Neutrophil (primary cell): ENCODE data around the gene NOL9.
"Not testable (repeated sequence)": the region's sequence is repeated elsewhere in the genome, so short reads cannot be mapped to it uniquely, and the experiment has no call there.

Experiments
- H3K27ac ChIP-seq: fragments of 200-600 bp; sonication (generic); 2 replicates; pipeline ENCODE4 v1.5.1; 2016; ENCODE audit warnings: mild to moderate bottlenecking, moderate library complexity
- H3K27me3 ChIP-seq: fragments of 200-600 bp; sonication (generic); 2 replicates; pipeline ENCODE4 v1.6.0; 2016; ENCODE audit warnings: mild to moderate bottlenecking
- H3K36me3 ChIP-seq: fragments of 200-600 bp; sonication (generic); 2 replicates; pipeline ENCODE4 v1.5.1; 2017
- H3K4me1 ChIP-seq, 2 experiments: fragments of 200-600 bp in 1 of 2; sonication (generic) in 1 of 2; 1 replicate in 1 of 2; 2 replicates in 1 of 2; pipeline versions ENCODE4 v1.5.1 to v1.6.1; 2013 to 2016; ENCODE audit warnings: low read depth in 1 of 2, low read length in 1 of 2, mild to moderate bottlenecking in 1 of 2, moderate library complexity in 1 of 2; ENCODE audit not compliant: control insufficient read depth in 1 of 2, insufficient read depth in 1 of 2
- H3K4me3 ChIP-seq, 2 experiments: fragments of 200-600 bp in 1 of 2; sonication (generic) in 1 of 2; 1 replicate in 1 of 2; 2 replicates in 1 of 2; pipeline ENCODE4 v1.5.1; 2013 to 2016; ENCODE audit warnings: low read depth in 1 of 2, low read length in 1 of 2, mild to moderate bottlenecking in 1 of 2, moderate library complexity in 1 of 2
- H3K9me3 ChIP-seq: fragments of 200-600 bp; sonication (generic); 2 replicates; pipeline ENCODE4 v1.5.1; 2016
- CTCF ChIP-seq: fragments of 200-600 bp; sonication (generic); IDR thresholded peaks from 2 replicates; pipeline ENCODE4 v1.5.1; 2016; ENCODE audit warnings: antibody characterized with exemption

NOL9 gene

GRCh38 chr1:6496890-6497214, 57.5 kb downstream of the NOL9 start:
- Histone ChIP-seq H3K27me3 (peaks cover 100% of the 10 kb centered on the region), H3K4me3 (no peak overlapping the region), H3K9me3 (no peaks in the 10 kb centered on the region), H3K36me3 (no peaks in the 10 kb centered on the region), H3K27ac (no peak overlapping the region), H3K4me1 (no peaks in the 10 kb centered on the region)
- TF ChIP-seq CTCF, result no peak

GRCh38 chr1:6496365-6496721, 58.0 kb downstream of the NOL9 start:
- Histone ChIP-seq H3K4me1 (no peaks in the 10 kb centered on the region), H3K4me3 (no peak overlapping the region), H3K9me3 (no peaks in the 10 kb centered on the region), H3K36me3 (no peaks in the 10 kb centered on the region), H3K27ac (no peak overlapping the region), H3K27me3 (peaks cover 100% of the 10 kb centered on the region)
- TF ChIP-seq CTCF, result no peak

- Histone ChIP-seq H3K27ac (no peak overlapping the region), H3K36me3 (no peaks in the 10 kb centered on the region), H3K27me3 (peaks cover 100% of the 10 kb centered on the region), H3K4me1 (no peaks in the 10 kb centered on the region), H3K9me3 (no peaks in the 10 kb centered on the region), H3K4me3 (no peak overlapping the region)
- no peak for TF ChIP-seq CTCF
Observed at GRCh38 chr1:6495540-6496364, 58.6 kb downstream of the NOL9 start.

GRCh38 chr1:6495041-6495441, 59.3 kb downstream of the NOL9 start:
- Histone ChIP-seq H3K4me1 (peaks cover 0 to 6% of the 10 kb centered on the region in 2 experiments), H3K27ac (no peak overlapping the region), H3K4me3 (no peak overlapping the region), H3K36me3 (no peaks in the 10 kb centered on the region), H3K9me3 (no peaks in the 10 kb centered on the region), H3K27me3 (peaks cover 100% of the 10 kb centered on the region)
- no peak for TF ChIP-seq CTCF

- Histone ChIP-seq H3K4me3 (no peak overlapping the region), H3K27me3 (peaks cover 100% of the 10 kb centered on the region), H3K9me3 (no peaks in the 10 kb centered on the region), H3K4me1 (peaks cover 0 to 8% of the 10 kb centered on the region in 2 experiments), H3K27ac (no peak overlapping the region), H3K36me3 (no peaks in the 10 kb centered on the region)
- TF ChIP-seq CTCF, result no peak
Observed at GRCh38 chr1:6494627-6495026, 59.7 kb downstream of the NOL9 start.

- not testable (repeated sequence) for H3K36me3 ChIP-seq, H3K4me3 ChIP-seq, H3K27ac ChIP-seq, H3K9me3 ChIP-seq, H3K4me1 ChIP-seq
- H3K27me3 ChIP-seq, result peaks cover 100% of the 10 kb centered on the region
Observed at GRCh38 chr1:6493834-6494223, 60.5 kb downstream of the NOL9 start.
